NB4 (cell line): Measurements from ENCODE around the gene TAF4B.
A peak's percentile ranks its signal among the peaks of the same experiment; 100 is the strongest.

Experiments
- DNase-seq: peaks from one replicate; pipeline ENCODE4 v3.0.0; 2010; ENCODE audit warnings: low read depth
- H3K4me3 ChIP-seq: one replicate; pipeline ENCODE4 v1.5.1; 2011; ENCODE audit warnings: mild to moderate bottlenecking, low read depth, low read length, moderate library complexity
- CTCF ChIP-seq: IDR thresholded peaks from one replicate; pipeline ENCODE4 v1.5.1; 2012; ENCODE audit warnings: low read depth, low read length
- MYC ChIP-seq: IDR thresholded peaks from 2 replicates; pipeline ENCODE4 v1.6.1; 2011; ENCODE audit warnings: low read depth, low read length
- POLR2A ChIP-seq: IDR thresholded peaks from 2 replicates; pipeline ENCODE4 v1.6.1; 2011; ENCODE audit warnings: mild to moderate bottlenecking; ENCODE audit not compliant: insufficient read length; ENCODE audit errors: extremely low read depth
- TF ChIP-seq, protein P1 (sequence below): IDR thresholded peaks from 2 replicates; pipeline ENCODE4 v1.6.1; 2011; ENCODE audit warnings: low read depth, low read length

The TAF4B gene

GRCh38 chr18:26307161-26307773 is 81.0 kb downstream of the TAF4B start:
- DNase-seq = peak; percentile 66
- TF ChIP-seq CTCF (peak; percentile 46), MYC (no peak)

GRCh38 chr18:26309281-26309680 is 83.0 kb downstream of the TAF4B start:
- DNase-seq = no peak
- no peak overlapping the region for H3K4me3 ChIP-seq
- no peak for TF ChIP-seq POLR2A

More at GRCh38 chr18:26307161-26307773, 81.0 kb downstream of the TAF4B start:
- H3K4me3 ChIP-seq = no peak overlapping the region

GRCh38 chr18:26312199-26312598 is 86.0 kb downstream of the TAF4B start:
- TF ChIP-seq, protein P1, sequence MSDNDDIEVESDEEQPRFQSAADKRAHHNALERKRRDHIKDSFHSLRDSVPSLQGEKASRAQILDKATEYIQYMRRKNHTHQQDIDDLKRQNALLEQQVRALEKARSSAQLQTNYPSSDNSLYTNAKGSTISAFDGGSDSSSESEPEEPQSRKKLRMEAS = no peak
- TF ChIP-seq CTCF (no peak), MYC (no peak), POLR2A (no peak)
- DNase-seq = no peak

GRCh38 chr18:26317398-26317797 is 91.2 kb downstream of the TAF4B start:
- H3K4me3 ChIP-seq = no peak overlapping the region
- DNase-seq = no peak
- no peak for TF ChIP-seq MYC
- TF ChIP-seq POLR2A = no peak
- no peak for TF ChIP-seq CTCF
- TF ChIP-seq, protein P1 = no peak

More at GRCh38 chr18:26312199-26312598, 86.0 kb downstream of the TAF4B start:
- no peak overlapping the region for H3K4me3 ChIP-seq

- H3K4me3 ChIP-seq = no peak overlapping the region
- DNase-seq = no peak
- TF ChIP-seq, protein P1 = no peak
- TF ChIP-seq POLR2A (no peak), CTCF (no peak)
Observed at GRCh38 chr18:26320686-26321085, 94.4 kb downstream of the TAF4B start.

- TF ChIP-seq POLR2A (no peak), CTCF (no peak), MYC (no peak)
- TF ChIP-seq, protein P1 = no peak
- no peak for DNase-seq
Observed at GRCh38 chr18:26322890-26323653, 96.8 kb downstream of the TAF4B start.

More at GRCh38 chr18:26322890-26323653, 96.8 kb downstream of the TAF4B start:
- H3K4me3 ChIP-seq = no peak overlapping the region
